Activated naive CD8-positive, alpha-beta T cell (primary cell): ENCODE measurements around the gene PSEN1.
"Not testable (repeated sequence)": the region's sequence is repeated elsewhere in the genome, so short reads cannot be mapped to it uniquely, and the experiment has no call there.

Source experiments
- H3K27ac Mint-ChIP-seq: one replicate; pipeline ENCODE4 v1.8.0; 2021; ENCODE audit warnings: mixed read lengths
- H3K27me3 Mint-ChIP-seq: one replicate; pipeline ENCODE4 v1.8.0; 2021; ENCODE audit warnings: mixed read lengths
- H3K36me3 Mint-ChIP-seq: one replicate; pipeline ENCODE4 v1.8.0; 2021; ENCODE audit warnings: mixed read lengths
- H3K4me1 Mint-ChIP-seq: one replicate; pipeline ENCODE4 v1.8.0; 2021; ENCODE audit warnings: low read depth, mixed read lengths
- H3K4me3 Mint-ChIP-seq: one replicate; pipeline ENCODE4 v1.8.0; 2021; ENCODE audit warnings: mild to moderate bottlenecking, mixed read lengths
- H3K9me3 Mint-ChIP-seq: one replicate; pipeline ENCODE4 v1.8.0; 2021; ENCODE audit warnings: low read depth, mixed read lengths

The PSEN1 gene

GRCh38 chr14:73142216-73142615 lies 5.9 kb downstream of the PSEN1 start:
- Mint-ChIP-seq H3K4me3 (no peak overlapping the region), H3K4me1 (peaks cover 41% of the 10 kb centered on the region)

GRCh38 chr14:73143003-73143402 lies 6.7 kb downstream of the PSEN1 start:
- Mint-ChIP-seq H3K27me3 (no peaks in the 10 kb centered on the region), H3K27ac (peak overlapping the region; percentile 77), H3K36me3 (peaks cover 4% of the 10 kb centered on the region), H3K4me1 (peaks cover 36% of the 10 kb centered on the region), H3K4me3 (no peak overlapping the region), H3K9me3 (no peaks in the 10 kb centered on the region)

More at GRCh38 chr14:73142216-73142615, 5.9 kb downstream of the PSEN1 start:
- H3K27me3 Mint-ChIP-seq = no peaks in the 10 kb centered on the region
- H3K36me3 Mint-ChIP-seq = peaks cover 4% of the 10 kb centered on the region
- H3K27ac Mint-ChIP-seq = peak overlapping the region; percentile 77
- H3K9me3 Mint-ChIP-seq = no peaks in the 10 kb centered on the region

GRCh38 chr14:73143617-73144016 lies 7.3 kb downstream of the PSEN1 start:
- Mint-ChIP-seq H3K27ac (no peak overlapping the region), H3K36me3 (peaks cover 6% of the 10 kb centered on the region), H3K9me3 (no peaks in the 10 kb centered on the region), H3K27me3 (no peaks in the 10 kb centered on the region), H3K4me1 (peaks cover 36% of the 10 kb centered on the region), H3K4me3 (no peak overlapping the region)

- H3K36me3 Mint-ChIP-seq = peaks cover 8% of the 10 kb centered on the region
- H3K4me3 Mint-ChIP-seq = no peak overlapping the region
- H3K27me3 Mint-ChIP-seq = no peaks in the 10 kb centered on the region
- H3K4me1 Mint-ChIP-seq = peaks cover 33% of the 10 kb centered on the region
- no peak overlapping the region for H3K27ac Mint-ChIP-seq
- no peaks in the 10 kb centered on the region for H3K9me3 Mint-ChIP-seq
Measured at GRCh38 chr14:73145371-73145770, 9.1 kb downstream of the PSEN1 start.

GRCh38 chr14:73146111-73146510 lies 9.8 kb downstream of the PSEN1 start:
- Mint-ChIP-seq H3K4me3 (no peak overlapping the region), H3K36me3 (peaks cover 5% of the 10 kb centered on the region), H3K27me3 (no peaks in the 10 kb centered on the region), H3K9me3 (no peaks in the 10 kb centered on the region), H3K4me1 (peaks cover 26% of the 10 kb centered on the region), H3K27ac (peak overlapping the region; percentile 18)

GRCh38 chr14:73149753-73150152 lies 13.4 kb downstream of the PSEN1 start:
- H3K9me3 Mint-ChIP-seq = no peaks in the 10 kb centered on the region
- no peaks in the 10 kb centered on the region for H3K27me3 Mint-ChIP-seq
- no peak overlapping the region for H3K27ac Mint-ChIP-seq
- peaks cover 5% of the 10 kb centered on the region for H3K4me1 Mint-ChIP-seq
- no peak overlapping the region for H3K4me3 Mint-ChIP-seq
- H3K36me3 Mint-ChIP-seq = peaks cover 11% of the 10 kb centered on the region

GRCh38 chr14:73153272-73153671 lies 17.0 kb downstream of the PSEN1 start:
- Mint-ChIP-seq H3K36me3 (peaks cover 11% of the 10 kb centered on the region), H3K27ac (no peak overlapping the region), H3K9me3 (no peaks in the 10 kb centered on the region)

GRCh38 chr14:73162251-73162650 lies 25.9 kb downstream of the PSEN1 start:
- no peaks in the 10 kb centered on the region for H3K27me3 Mint-ChIP-seq
- H3K4me1 Mint-ChIP-seq = no peaks in the 10 kb centered on the region
- H3K4me3 Mint-ChIP-seq = no peak overlapping the region
- peaks cover 19% of the 10 kb centered on the region for H3K36me3 Mint-ChIP-seq
- H3K9me3 Mint-ChIP-seq = no peaks in the 10 kb centered on the region
- H3K27ac Mint-ChIP-seq = no peak overlapping the region

More at GRCh38 chr14:73153272-73153671, 17.0 kb downstream of the PSEN1 start:
- H3K27me3 Mint-ChIP-seq = no peaks in the 10 kb centered on the region
- no peak overlapping the region for H3K4me3 Mint-ChIP-seq
- no peaks in the 10 kb centered on the region for H3K4me1 Mint-ChIP-seq

GRCh38 chr14:73166399-73166798 lies 30.1 kb downstream of the PSEN1 start:
- H3K27ac Mint-ChIP-seq = no peak overlapping the region
- no peaks in the 10 kb centered on the region for H3K27me3 Mint-ChIP-seq
- no peak overlapping the region for H3K4me3 Mint-ChIP-seq
- H3K36me3 Mint-ChIP-seq = peaks cover 14% of the 10 kb centered on the region
- H3K9me3 Mint-ChIP-seq = no peaks in the 10 kb centered on the region
- no peaks in the 10 kb centered on the region for H3K4me1 Mint-ChIP-seq

- Mint-ChIP-seq H3K36me3 (peaks cover 15% of the 10 kb centered on the region), H3K4me1 (no peaks in the 10 kb centered on the region), H3K4me3 (no peak overlapping the region), H3K27me3 (no peaks in the 10 kb centered on the region), H3K27ac (no peak overlapping the region), H3K9me3 (no peaks in the 10 kb centered on the region)
Measured at GRCh38 chr14:73167727-73168126, 31.4 kb downstream of the PSEN1 start.

- Mint-ChIP-seq H3K27me3 (no peaks in the 10 kb centered on the region), H3K4me1 (no peaks in the 10 kb centered on the region), H3K9me3 (no peaks in the 10 kb centered on the region), H3K36me3 (peaks cover 17% of the 10 kb centered on the region), H3K4me3 (no peak overlapping the region), H3K27ac (no peak overlapping the region)
Measured at GRCh38 chr14:73168274-73168673, 32.0 kb downstream of the PSEN1 start.

- Mint-ChIP-seq H3K27me3 (no peaks in the 10 kb centered on the region), H3K4me3 (no peak overlapping the region), H3K4me1 (no peaks in the 10 kb centered on the region), H3K9me3 (no peaks in the 10 kb centered on the region), H3K27ac (no peak overlapping the region), H3K36me3 (peaks cover 15% of the 10 kb centered on the region)
Measured at GRCh38 chr14:73168691-73169090, 32.4 kb downstream of the PSEN1 start.

- H3K36me3 Mint-ChIP-seq = peaks cover 19% of the 10 kb centered on the region
- not testable (repeated sequence) for H3K4me3 Mint-ChIP-seq, H3K9me3 Mint-ChIP-seq
Measured at GRCh38 chr14:73169855-73170254, 33.5 kb downstream of the PSEN1 start.

GRCh38 chr14:73170686-73171085 lies 34.4 kb downstream of the PSEN1 start:
- no peaks in the 10 kb centered on the region for H3K9me3 Mint-ChIP-seq
- no peaks in the 10 kb centered on the region for H3K27me3 Mint-ChIP-seq
- no peak overlapping the region for H3K27ac Mint-ChIP-seq
- H3K4me1 Mint-ChIP-seq = no peaks in the 10 kb centered on the region
- peaks cover 19% of the 10 kb centered on the region for H3K36me3 Mint-ChIP-seq
- no peak overlapping the region for H3K4me3 Mint-ChIP-seq

More at GRCh38 chr14:73169855-73170254, 33.5 kb downstream of the PSEN1 start:
- H3K27me3 Mint-ChIP-seq, H3K27ac Mint-ChIP-seq, H3K4me1 Mint-ChIP-seq: not testable (repeated sequence)

- H3K27ac Mint-ChIP-seq = no peak overlapping the region
- H3K4me1 Mint-ChIP-seq = no peaks in the 10 kb centered on the region
- H3K36me3 Mint-ChIP-seq = peaks cover 19% of the 10 kb centered on the region
- no peaks in the 10 kb centered on the region for H3K27me3 Mint-ChIP-seq
- no peaks in the 10 kb centered on the region for H3K9me3 Mint-ChIP-seq
- no peak overlapping the region for H3K4me3 Mint-ChIP-seq
Measured at GRCh38 chr14:73172500-73172899, 36.2 kb downstream of the PSEN1 start.

- H3K36me3 Mint-ChIP-seq = peaks cover 19% of the 10 kb centered on the region
- H3K27ac Mint-ChIP-seq = no peak overlapping the region
- H3K27me3 Mint-ChIP-seq = no peaks in the 10 kb centered on the region
- H3K4me3 Mint-ChIP-seq = no peak overlapping the region
- H3K4me1 Mint-ChIP-seq = no peaks in the 10 kb centered on the region
- H3K9me3 Mint-ChIP-seq = no peaks in the 10 kb centered on the region
Measured at GRCh38 chr14:73173092-73173735, 36.9 kb downstream of the PSEN1 start.
